SU-DHL-6 (cell line): ENCODE data around the gene SMAD2.
A peak's percentile ranks its signal among the peaks of the same experiment; 100 is the strongest.

ENCODE experiments used
- H2AFZ ChIP-seq: fragments of 200-600 bp; sonication (generic); 2 replicates; pipeline ENCODE4 v1.6.1; 2014; ENCODE audit warnings: low read depth, mild to moderate bottlenecking, moderate library complexity, mixed read lengths, antibody characterized with exemption, low read length; ENCODE audit not compliant: severe bottlenecking
- H3F3A ChIP-seq: fragments of 200-600 bp; shearing (Covaris generic); 2 replicates; pipeline ENCODE4 v1.6.0; 2016; ENCODE audit warnings: antibody characterized with exemption, mild to moderate bottlenecking; ENCODE audit not compliant: insufficient read depth
- H3K27ac ChIP-seq: fragments of 200-600 bp; sonication (generic); 2 replicates; pipeline ENCODE4 v1.5.1; 2016; ENCODE audit warnings: low read depth, mild to moderate bottlenecking, low read length, moderate library complexity, mixed read lengths
- H3K27me3 ChIP-seq: fragments of 200-600 bp; sonication (generic), shearing (Covaris generic); 2 replicates; pipeline ENCODE4 v1.6.0; 2014; ENCODE audit warnings: mild to moderate bottlenecking, low read length
- H3K36me3 ChIP-seq: fragments of 200-600 bp; sonication (generic); 2 replicates; pipeline ENCODE4 v1.6.1; 2014; ENCODE audit warnings: mild to moderate bottlenecking, low read length, mixed read lengths
- H3K4me2 ChIP-seq: fragments of 300-600, 200-600 bp; shearing (Covaris generic), sonication (generic); 2 replicates; pipeline ENCODE4 v1.6.0; 2014; ENCODE audit warnings: low read length, low read depth, mild to moderate bottlenecking; ENCODE audit not compliant: poor library complexity, severe bottlenecking
- H3K4me3 ChIP-seq: fragments of 200-600 bp; sonication (generic); 2 replicates; pipeline ENCODE4 v1.5.1; 2014; ENCODE audit warnings: antibody characterized with exemption, low read length, mild to moderate bottlenecking, mixed read lengths; ENCODE audit not compliant: insufficient read depth, poor library complexity, severe bottlenecking
- H3K79me2 ChIP-seq: fragments of 200-600 bp; sonication (generic); 2 replicates; pipeline ENCODE4 v1.6.1; 2014; ENCODE audit warnings: mild to moderate bottlenecking, low read length, moderate library complexity; ENCODE audit not compliant: insufficient read depth
- H3K9ac ChIP-seq: fragments of 200-600 bp; sonication (generic); 2 replicates; pipeline ENCODE4 v1.7.0; 2014; ENCODE audit warnings: mild to moderate bottlenecking, low read length
- H3K9me2 ChIP-seq: fragments of 200-600 bp; sonication (generic); replicated peaks from 2 replicates; pipeline ENCODE4 v1.6.1; 2014; ENCODE audit warnings: low read length; ENCODE audit not compliant: insufficient read depth
- H3K9me3 ChIP-seq: fragments of 200-600 bp; sonication (generic); 2 replicates; pipeline ENCODE4 v1.6.1; 2014; ENCODE audit warnings: low read length, mixed read lengths; ENCODE audit not compliant: insufficient read depth
- H4K20me1 ChIP-seq: fragments of 200-600 bp; sonication (generic); 2 replicates; pipeline ENCODE4 v1.6.1; 2014; ENCODE audit warnings: low read depth, mild to moderate bottlenecking, antibody characterized with exemption, low read length, moderate library complexity, mixed read lengths
- CTCF ChIP-seq: fragments of 200-600 bp; sonication (generic); IDR thresholded peaks from one replicate; pipeline ENCODE4 v1.5.1; 2017; ENCODE audit warnings: antibody characterized with exemption, mild to moderate bottlenecking, low read length, moderate library complexity; ENCODE audit not compliant: insufficient read depth, poor library complexity, severe bottlenecking
- EZH2phosphoT487 ChIP-seq: fragments of 200-600 bp; sonication (generic), shearing (Covaris generic); conservative IDR thresholded peaks from 2 replicates; pipeline ENCODE4 v1.6.1; 2018; ENCODE audit warnings: mild to moderate bottlenecking, antibody characterized with exemption, low read length, moderate library complexity, mixed read lengths

Gene SMAD2

DNA sequence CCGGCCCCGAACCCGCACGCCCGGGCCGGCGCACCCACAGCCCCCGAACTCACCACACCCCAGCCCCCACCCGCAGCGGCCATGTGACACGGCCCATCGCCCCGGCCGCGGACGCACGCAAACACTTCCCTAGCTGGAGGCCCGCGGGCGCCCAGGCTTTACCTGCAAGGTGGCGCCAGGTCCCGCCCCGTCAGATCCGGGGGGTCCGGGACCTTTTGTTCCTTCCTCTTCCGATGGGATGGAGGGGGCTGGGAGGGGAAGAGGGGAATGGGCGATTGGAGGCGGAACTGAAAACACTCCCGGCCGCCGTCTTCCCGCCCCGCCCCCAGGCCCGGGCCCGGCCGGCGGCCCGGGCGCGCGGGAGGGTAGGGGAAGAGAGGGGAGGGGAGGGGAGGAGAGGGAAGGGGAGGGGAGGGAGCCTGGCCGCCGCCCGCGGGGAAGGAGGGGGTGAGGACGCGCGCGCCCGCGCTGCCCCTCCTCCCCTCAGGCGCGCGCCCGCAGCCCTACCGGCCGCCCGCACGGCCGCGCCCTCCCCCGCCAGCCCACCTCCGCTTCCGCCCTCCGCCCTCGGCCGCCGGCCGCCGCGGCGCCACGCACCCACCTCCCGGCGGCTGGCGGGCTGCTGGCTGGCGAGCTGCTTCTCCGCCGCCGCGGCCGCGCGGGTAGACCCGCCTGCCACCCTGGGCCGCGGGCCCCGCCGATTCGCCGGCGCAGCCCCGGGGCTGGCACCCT is at the start of gene SMAD2:
TSS of gene SMAD2 (minus strand) at position 461 of the 732 bp plus-strand sequence. CDS start 33,903 bp downstream, outside the sequence.
- Histone ChIP-seq H3F3A (peaks cover 8% of the 10 kb centered on the region), H3K27ac (peak within 1 kb of the TSS; percentile 91), H4K20me1 (peaks cover 37% of the 10 kb centered on the region), H3K9ac (peak within 1 kb of the TSS; percentile 85), H3K9me3 (no peaks in the 10 kb centered on the region), H3K4me3 (peak within 1 kb of the TSS; percentile 68), H3K36me3 (no peaks in the 10 kb centered on the region), H3K9me2 (no peaks in the 10 kb centered on the region), H3K27me3 (no peaks in the 10 kb centered on the region), H3K4me2 (peak within 1 kb of the TSS; percentile 98), H2AFZ (peak within 1 kb of the TSS; percentile 81), H3K79me2 (peaks cover 49% of the 10 kb centered on the region)
- TF ChIP-seq EZH2phosphoT487 (no peak), CTCF (no peak)

- H3K27me3 ChIP-seq, result peaks cover 5% of the 10 kb centered on the region; the same call in 1 of the 2 replicates
- no peak overlapping the region for H3K9ac ChIP-seq
- peaks cover 9% of the 10 kb centered on the region; the same call in 1 of the 2 replicates for H3K9me3 ChIP-seq
- no peaks in the 10 kb centered on the region for H3K9me2 ChIP-seq
- H3K4me3 ChIP-seq, result no peak overlapping the region
- no peak overlapping the region for H2AFZ ChIP-seq
- H4K20me1 ChIP-seq, result no peaks in the 10 kb centered on the region
- no peak for TF ChIP-seq CTCF
- TF ChIP-seq EZH2phosphoT487, result no peak
- no peak overlapping the region for H3K27ac ChIP-seq
- H3K79me2 ChIP-seq, result no peaks in the 10 kb centered on the region
- no peak overlapping the region for H3K4me2 ChIP-seq
- no peaks in the 10 kb centered on the region for H3F3A ChIP-seq
- no peaks in the 10 kb centered on the region for H3K36me3 ChIP-seq
Observed at GRCh38 chr18:47979611-47980200, 49.2 kb upstream of the SMAD2 start.

- H4K20me1 ChIP-seq, result no peaks in the 10 kb centered on the region
Observed at GRCh38 chr18:47978603-47979002, 48.1 kb upstream of the SMAD2 start.

More at GRCh38 chr18:47978603-47979002, 48.1 kb upstream of the SMAD2 start:
- no peaks in the 10 kb centered on the region for H3F3A ChIP-seq
- peaks cover 9% of the 10 kb centered on the region; the same call in 1 of the 2 replicates for H3K9me3 ChIP-seq
- peaks cover 5% of the 10 kb centered on the region; the same call in 1 of the 2 replicates for H3K27me3 ChIP-seq
- TF ChIP-seq EZH2phosphoT487 (no peak), CTCF (no peak)
- no peaks in the 10 kb centered on the region for H3K36me3 ChIP-seq
- no peak overlapping the region for H3K4me3 ChIP-seq
- H3K4me2 ChIP-seq, result no peak overlapping the region
- no peaks in the 10 kb centered on the region for H3K79me2 ChIP-seq
- no peaks in the 10 kb centered on the region for H3K9me2 ChIP-seq
- no peak overlapping the region for H3K9ac ChIP-seq
- no peak overlapping the region for H3K27ac ChIP-seq
- H2AFZ ChIP-seq, result no peak overlapping the region
